DND-41 (cell line): Measurements from ENCODE around the gene SEMA3D.
A peak's percentile ranks its signal among the peaks of the same experiment; 100 is the strongest.

Experiments
- ATAC-seq: fragments of 200-7000 bp; cut with Tn5 transposase; 3 replicates; pipeline ENCODE4 v1.9.1; 2021; ENCODE audit warnings: low read depth; ENCODE audit not compliant: insufficient read depth
- DNase-seq: peaks from one replicate; pipeline ENCODE4 v3.0.0-alpha.2; 2020
- H2AFZ ChIP-seq: 2 replicates; pipeline ENCODE4 v1.6.0; 2012; ENCODE audit warnings: low read depth, low read length
- H3K27ac ChIP-seq: 2 replicates; pipeline ENCODE4 v1.5.1; 2012; ENCODE audit warnings: low read length, inconsistent platforms
- H3K27me3 ChIP-seq: fragments of 200-600 bp; sonication (generic); 2 replicates; pipeline ENCODE4 v1.6.0; 2012; ENCODE audit warnings: low read length, mild to moderate bottlenecking, inconsistent platforms; ENCODE audit not compliant: insufficient read depth, poor library complexity
- H3K36me3 ChIP-seq: 2 replicates; pipeline ENCODE4 v1.5.1; 2012; ENCODE audit warnings: low read length, inconsistent platforms; ENCODE audit not compliant: insufficient read depth
- H3K4me1 ChIP-seq: 2 replicates; pipeline ENCODE4 v1.5.1; 2012; ENCODE audit warnings: mild to moderate bottlenecking, low read length; ENCODE audit not compliant: insufficient read depth
- H3K4me2 ChIP-seq: 2 replicates; pipeline ENCODE4 v1.6.0; 2012; ENCODE audit warnings: mild to moderate bottlenecking, moderate library complexity, low read length, inconsistent platforms; ENCODE audit not compliant: insufficient read depth
- H3K4me3 ChIP-seq, 2 experiments: fragments of 200-600 bp in 1 of 2; shearing (Covaris generic) in 1 of 2; 2 replicates each; pipeline ENCODE4 v1.5.1; 2012 to 2016; ENCODE audit warnings: inconsistent platforms in 2 of 2, low read length in 2 of 2, mild to moderate bottlenecking in 2 of 2, low read depth in 1 of 2, moderate library complexity in 1 of 2
- H3K79me2 ChIP-seq: 2 replicates; pipeline ENCODE4 v1.6.0; 2012; ENCODE audit warnings: low read length, inconsistent platforms; ENCODE audit not compliant: insufficient read depth
- H3K9ac ChIP-seq: 2 replicates; pipeline ENCODE4 v1.6.0; 2012; ENCODE audit warnings: low read depth, mild to moderate bottlenecking, inconsistent platforms, low read length, moderate library complexity
- H3K9me3 ChIP-seq: 2 replicates; pipeline ENCODE4 v1.5.1; 2012; ENCODE audit warnings: low read length, moderate library complexity, mild to moderate bottlenecking, inconsistent platforms; ENCODE audit not compliant: insufficient read depth, severe bottlenecking
- H4K20me1 ChIP-seq: 2 replicates; pipeline ENCODE4 v1.6.0; 2012; ENCODE audit warnings: low read length; ENCODE audit not compliant: insufficient read depth
- CTCF ChIP-seq: IDR thresholded peaks from 2 replicates; pipeline ENCODE4 v1.5.1; 2012; ENCODE audit warnings: borderline replicate concordance, low read length, moderate library complexity, mild to moderate bottlenecking; ENCODE audit not compliant: poor library complexity, severe bottlenecking; ENCODE audit errors: extremely low read depth
- EZH2 ChIP-seq: IDR thresholded peaks from 3 replicates; pipeline ENCODE4 v1.6.1; 2012; ENCODE audit warnings: borderline replicate concordance, low read depth, mild to moderate bottlenecking, moderate library complexity, low read length, inconsistent platforms; ENCODE audit not compliant: severe bottlenecking

SEMA3D gene

GRCh38 chr7:85052056-85052737, 134.7 kb downstream of the SEMA3D start:
- Histone ChIP-seq H3K4me1 (no peaks in the 10 kb centered on the region), H3K4me2 (no peak overlapping the region), H2AFZ (no peak overlapping the region), H3K4me3 (no peak overlapping the region), H3K36me3 (no peaks in the 10 kb centered on the region), H3K9ac (no peak overlapping the region), H3K79me2 (no peaks in the 10 kb centered on the region), H3K27ac (no peak overlapping the region), H4K20me1 (no peaks in the 10 kb centered on the region), H3K9me3 (no peaks in the 10 kb centered on the region), H3K27me3 (no peaks in the 10 kb centered on the region)
- ATAC-seq (no peak), DNase-seq (no peak)
- TF ChIP-seq CTCF (no peak), EZH2 (no peak)

DNA sequence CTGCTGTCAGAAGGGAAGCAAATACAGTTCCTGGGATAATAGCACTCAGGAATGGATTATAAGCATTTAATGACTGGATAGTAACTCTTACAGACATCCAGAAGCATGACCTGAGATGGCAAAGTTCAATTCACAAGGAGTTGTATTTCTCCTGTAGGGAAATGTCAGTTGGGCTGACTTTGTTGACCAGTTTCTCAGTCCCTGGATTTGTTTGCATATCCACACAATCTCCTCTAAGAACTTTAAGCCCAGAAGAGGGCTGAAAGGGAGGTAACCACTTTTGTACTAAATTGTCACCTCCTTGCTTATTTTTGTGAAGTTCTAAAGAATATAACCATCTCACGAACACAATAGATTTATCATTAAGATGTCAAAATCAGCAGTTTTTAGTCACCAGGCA, 140.3 kb downstream of the SEMA3D start:
- Histone ChIP-seq H3K36me3 (no peaks in the 10 kb centered on the region), H3K4me1 (no peaks in the 10 kb centered on the region), H3K9ac (no peak overlapping the region), H3K79me2 (no peaks in the 10 kb centered on the region), H3K27me3 (no peaks in the 10 kb centered on the region), H3K9me3 (no peaks in the 10 kb centered on the region), H2AFZ (no peak overlapping the region; the same call in 1 of the 2 replicates), H3K4me2 (no peak overlapping the region), H3K4me3 (no peak overlapping the region), H3K27ac (no peak overlapping the region), H4K20me1 (no peaks in the 10 kb centered on the region)
- ATAC-seq, result no peak
- TF ChIP-seq CTCF (no peak), EZH2 (no peak)
- no peak for DNase-seq

DNA sequence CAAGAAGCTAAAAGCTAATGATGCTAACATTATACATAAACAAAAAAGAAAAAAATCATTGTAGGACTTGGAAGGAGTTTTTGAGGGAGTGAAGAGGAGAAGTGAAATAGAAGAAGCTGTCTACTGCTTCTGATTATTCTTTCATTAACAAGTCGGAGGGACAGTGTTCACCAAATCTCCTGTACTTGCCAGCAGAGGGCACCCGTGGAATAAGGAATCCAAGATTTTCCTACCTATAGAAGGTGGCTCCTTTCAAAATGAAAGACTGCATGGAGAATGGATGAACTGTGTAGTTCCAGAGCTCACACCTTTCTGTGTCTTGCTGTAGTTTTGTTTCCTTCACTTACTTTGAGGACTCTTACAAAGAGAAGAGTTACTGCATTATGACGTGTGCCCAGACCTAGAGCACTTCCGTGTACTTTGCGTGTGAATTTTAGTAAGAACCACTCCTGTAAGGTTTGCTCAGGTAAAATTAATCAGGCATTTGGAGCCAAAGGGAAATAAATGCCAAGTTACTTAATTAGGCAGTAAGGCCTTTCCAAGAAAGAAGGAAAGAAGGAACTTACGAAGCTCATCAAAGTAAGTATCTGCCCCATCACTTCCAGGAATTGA, 145.1 kb downstream of the SEMA3D start:
- Histone ChIP-seq H4K20me1 (no peaks in the 10 kb centered on the region), H3K36me3 (no peaks in the 10 kb centered on the region), H3K4me3 (no peak overlapping the region), H2AFZ (no peak overlapping the region), H3K27ac (no peak overlapping the region), H3K4me1 (no peaks in the 10 kb centered on the region), H3K9me3 (no peaks in the 10 kb centered on the region), H3K9ac (no peak overlapping the region), H3K79me2 (no peaks in the 10 kb centered on the region), H3K4me2 (no peak overlapping the region), H3K27me3 (no peaks in the 10 kb centered on the region)
- ATAC-seq, result peak; percentile 76
- TF ChIP-seq EZH2 (no peak), CTCF (peak; percentile 77)
- peak; percentile 45 for DNase-seq
